Heart left ventricle (tissue), 13 donors: ENCODE results near the gene MN1.

Experiments
- POLR2A ChIP-seq, 2 donors: fragments of 450-650 bp; IDR thresholded peaks; one replicate each; pipeline ENCODE4 v1.6.1; 2017; ENCODE audit warnings: antibody characterized with exemption in 2 of 2, mild to moderate bottlenecking in 2 of 2, moderate library complexity in 2 of 2
- TF ChIP-seq, protein P1 (sequence below), 12 donors: fragments of 200-600 bp; sonication (generic) in 4 of 12; IDR thresholded peaks; one replicate each; pipeline versions ENCODE4 v1.5.0 to v1.8.0; 2018 to 2022; ENCODE audit warnings: antibody characterized with exemption in 12 of 12, mild to moderate bottlenecking in 5 of 12
- donor health status: ischemic (EF 13 %, LVEDD 7.1; RV severe dilation, severe dysfunction).
- donor health status: DM: no; HTN: yes; CAD: no.
- donor health status: DM: no; HTN: no; CAD: no.
- donor health status: ischemic (EF 25% LVEDD 6.9; RV normal size, moderate dysfunction).
- donor health status: ischemic (EF 25% LVEDD 5.7; RV mildly dilated, moderate dysfunction).
- donor health status: ischemic (EF 35%, LVEDD 5.7; RV mildly dilated, moderate dysfunction).
- donor health status: nonischemic (EF 11% LVEDD 7.7; RV severe dilation, severe dysfunction).
- donor health status: DM: yes; HTN: yes; CAD: no.
- donor health status: PGD.
- donor health status: ischemic (EF 29% LVEDD 5.4; RV normal size, mild dysfunction).
- donor health status: nonischemic (EF 23%, LVEDD 6.1; RV moderate dilation, normal function).

GRCh38 chr22:27832606-27833005 lies 31.1 kb upstream of the MN1 start:
- TF ChIP-seq, protein P1, sequence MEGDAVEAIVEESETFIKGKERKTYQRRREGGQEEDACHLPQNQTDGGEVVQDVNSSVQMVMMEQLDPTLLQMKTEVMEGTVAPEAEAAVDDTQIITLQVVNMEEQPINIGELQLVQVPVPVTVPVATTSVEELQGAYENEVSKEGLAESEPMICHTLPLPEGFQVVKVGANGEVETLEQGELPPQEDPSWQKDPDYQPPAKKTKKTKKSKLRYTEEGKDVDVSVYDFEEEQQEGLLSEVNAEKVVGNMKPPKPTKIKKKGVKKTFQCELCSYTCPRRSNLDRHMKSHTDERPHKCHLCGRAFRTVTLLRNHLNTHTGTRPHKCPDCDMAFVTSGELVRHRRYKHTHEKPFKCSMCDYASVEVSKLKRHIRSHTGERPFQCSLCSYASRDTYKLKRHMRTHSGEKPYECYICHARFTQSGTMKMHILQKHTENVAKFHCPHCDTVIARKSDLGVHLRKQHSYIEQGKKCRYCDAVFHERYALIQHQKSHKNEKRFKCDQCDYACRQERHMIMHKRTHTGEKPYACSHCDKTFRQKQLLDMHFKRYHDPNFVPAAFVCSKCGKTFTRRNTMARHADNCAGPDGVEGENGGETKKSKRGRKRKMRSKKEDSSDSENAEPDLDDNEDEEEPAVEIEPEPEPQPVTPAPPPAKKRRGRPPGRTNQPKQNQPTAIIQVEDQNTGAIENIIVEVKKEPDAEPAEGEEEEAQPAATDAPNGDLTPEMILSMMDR (IDR thresholded peaks at IDR 0.05), result no peak
- no peak for TF ChIP-seq POLR2A (IDR thresholded peaks at IDR 0.05)
